OCI-LY1 (cell line): Measurements from ENCODE around the gene IL1RN.

Source experiments
- H2AFZ ChIP-seq: fragments of 200-600 bp; sonication (generic), shearing (Covaris generic); 2 replicates; pipeline ENCODE4 v1.6.0; 2014; ENCODE audit warnings: antibody characterized with exemption, mild to moderate bottlenecking, low read length
- H3F3A ChIP-seq: fragments of 200-600 bp; sonication (generic), shearing (Covaris generic); 2 replicates; pipeline ENCODE4 v1.6.0; 2014; ENCODE audit warnings: mild to moderate bottlenecking, antibody characterized with exemption, low read length, moderate library complexity; ENCODE audit not compliant: insufficient read depth
- H3K27ac ChIP-seq: fragments of 200-600 bp; sonication (generic); 2 replicates; pipeline ENCODE4 v1.5.1; 2014; ENCODE audit warnings: low read length, mixed run types, mild to moderate bottlenecking, low read depth; ENCODE audit not compliant: poor library complexity, severe bottlenecking
- H3K27me3 ChIP-seq: fragments of 200-600 bp; sonication (generic); 2 replicates; pipeline ENCODE4 v1.6.0; 2014; ENCODE audit warnings: antibody characterized with exemption, mild to moderate bottlenecking, low read length, moderate library complexity; ENCODE audit not compliant: insufficient read depth
- H3K36me3 ChIP-seq: fragments of 200-600 bp; sonication (generic); 2 replicates; pipeline ENCODE4 v1.6.1; 2014; ENCODE audit warnings: mild to moderate bottlenecking, antibody characterized with exemption, low read length, moderate library complexity, mixed read lengths; ENCODE audit not compliant: insufficient read depth
- H3K4me1 ChIP-seq: fragments of 200-600 bp; sonication (generic); 2 replicates; pipeline ENCODE4 v1.5.1; 2014; ENCODE audit warnings: mild to moderate bottlenecking, low read length, moderate library complexity; ENCODE audit not compliant: insufficient read depth, severe bottlenecking
- H3K4me2 ChIP-seq: fragments of 200-600 bp; sonication (generic), shearing (Covaris generic); 2 replicates; pipeline ENCODE4 v1.6.1; 2014; ENCODE audit warnings: low read length
- H3K4me3 ChIP-seq: fragments of 200-600 bp; sonication (generic); 2 replicates; pipeline ENCODE4 v1.5.1; 2014; ENCODE audit warnings: low read length, low read depth, mild to moderate bottlenecking, mixed read lengths; ENCODE audit not compliant: poor library complexity, severe bottlenecking
- H3K79me2 ChIP-seq: fragments of 200-600 bp; shearing (Covaris generic); 2 replicates; pipeline ENCODE4 v1.6.1; 2016; ENCODE audit warnings: mixed run types, low read length, mixed read lengths; ENCODE audit not compliant: insufficient read depth
- H3K9ac ChIP-seq: fragments of 200-600 bp; sonication (generic), shearing (Covaris generic); 2 replicates; pipeline ENCODE4 v1.6.1; 2014; ENCODE audit warnings: mild to moderate bottlenecking, low read length, mixed read lengths
- H3K9me2 ChIP-seq: fragments of 200-600 bp; sonication (generic), shearing (Covaris generic); 2 replicates; pipeline ENCODE4 v1.6.1; 2014; ENCODE audit warnings: low read depth, mild to moderate bottlenecking, low read length, mixed read lengths
- H3K9me3 ChIP-seq: fragments of 200-600 bp; shearing (Covaris generic); 2 replicates; pipeline ENCODE4 v1.6.1; 2014; ENCODE audit warnings: low read length, mixed read lengths
- H4K20me1 ChIP-seq: fragments of 200-600 bp; sonication (generic), shearing (Covaris generic); 2 replicates; pipeline ENCODE4 v1.6.0; 2016; ENCODE audit warnings: mild to moderate bottlenecking, low read length; ENCODE audit not compliant: insufficient read depth
- EZH2 ChIP-seq: fragments of 200-600 bp; sonication (generic), shearing (Covaris generic); IDR thresholded peaks from 2 replicates; pipeline ENCODE4 v1.8.0; 2017; ENCODE audit warnings: borderline replicate concordance, mixed run types, mild to moderate bottlenecking, antibody characterized with exemption, low read length, moderate library complexity, mixed read lengths
- TF ChIP-seq, protein P1 (sequence below): fragments of 200-600 bp; sonication (generic), shearing (Covaris generic); IDR thresholded peaks from 2 replicates; pipeline ENCODE4 v1.5.1; 2017; ENCODE audit warnings: mild to moderate bottlenecking, antibody characterized with exemption, low read length, moderate library complexity, mixed read lengths

Gene IL1RN

GRCh38 chr2:113167115-113167932 is 39.9 kb downstream of the IL1RN start:
- H3K27ac ChIP-seq, result no peak overlapping the region
- TF ChIP-seq, protein P1, sequence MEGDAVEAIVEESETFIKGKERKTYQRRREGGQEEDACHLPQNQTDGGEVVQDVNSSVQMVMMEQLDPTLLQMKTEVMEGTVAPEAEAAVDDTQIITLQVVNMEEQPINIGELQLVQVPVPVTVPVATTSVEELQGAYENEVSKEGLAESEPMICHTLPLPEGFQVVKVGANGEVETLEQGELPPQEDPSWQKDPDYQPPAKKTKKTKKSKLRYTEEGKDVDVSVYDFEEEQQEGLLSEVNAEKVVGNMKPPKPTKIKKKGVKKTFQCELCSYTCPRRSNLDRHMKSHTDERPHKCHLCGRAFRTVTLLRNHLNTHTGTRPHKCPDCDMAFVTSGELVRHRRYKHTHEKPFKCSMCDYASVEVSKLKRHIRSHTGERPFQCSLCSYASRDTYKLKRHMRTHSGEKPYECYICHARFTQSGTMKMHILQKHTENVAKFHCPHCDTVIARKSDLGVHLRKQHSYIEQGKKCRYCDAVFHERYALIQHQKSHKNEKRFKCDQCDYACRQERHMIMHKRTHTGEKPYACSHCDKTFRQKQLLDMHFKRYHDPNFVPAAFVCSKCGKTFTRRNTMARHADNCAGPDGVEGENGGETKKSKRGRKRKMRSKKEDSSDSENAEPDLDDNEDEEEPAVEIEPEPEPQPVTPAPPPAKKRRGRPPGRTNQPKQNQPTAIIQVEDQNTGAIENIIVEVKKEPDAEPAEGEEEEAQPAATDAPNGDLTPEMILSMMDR, result no peak
- TF ChIP-seq EZH2, result no peak
- H3K4me1 ChIP-seq, result peaks cover 12% of the 10 kb centered on the region

GRCh38 chr2:113167962-113168340 is 40.6 kb downstream of the IL1RN start:
- no peak overlapping the region for H3K9ac ChIP-seq
- no peak overlapping the region for H3K27ac ChIP-seq
- no peak overlapping the region for H3K4me3 ChIP-seq
- H3K36me3 ChIP-seq, result no peaks in the 10 kb centered on the region
- peaks cover 13% of the 10 kb centered on the region for H3K4me1 ChIP-seq
- no peak overlapping the region for H2AFZ ChIP-seq
- no peaks in the 10 kb centered on the region for H4K20me1 ChIP-seq
- H3K9me2 ChIP-seq, result no peaks in the 10 kb centered on the region
- no peaks in the 10 kb centered on the region for H3K9me3 ChIP-seq
- H3F3A ChIP-seq, result no peaks in the 10 kb centered on the region
- no peaks in the 10 kb centered on the region for H3K79me2 ChIP-seq
- TF ChIP-seq, protein P1, result no peak
- no peak for TF ChIP-seq EZH2
- H3K4me2 ChIP-seq, result no peak overlapping the region
- no peaks in the 10 kb centered on the region for H3K27me3 ChIP-seq

More at GRCh38 chr2:113167115-113167932, 39.9 kb downstream of the IL1RN start:
- Histone ChIP-seq H3K9me3 (no peaks in the 10 kb centered on the region), H3K9me2 (no peaks in the 10 kb centered on the region), H3K9ac (no peak overlapping the region), H3K4me2 (no peak overlapping the region), H3F3A (no peaks in the 10 kb centered on the region), H3K27me3 (no peaks in the 10 kb centered on the region), H3K36me3 (no peaks in the 10 kb centered on the region), H3K4me3 (no peak overlapping the region), H4K20me1 (no peaks in the 10 kb centered on the region), H2AFZ (no peak overlapping the region), H3K79me2 (no peaks in the 10 kb centered on the region)

GRCh38 chr2:113169002-113169530 is 41.7 kb downstream of the IL1RN start:
- no peak overlapping the region for H3K27ac ChIP-seq
- no peak overlapping the region for H3K9ac ChIP-seq
- no peak overlapping the region for H2AFZ ChIP-seq
- peaks cover 22% of the 10 kb centered on the region for H3K4me1 ChIP-seq
- H3K79me2 ChIP-seq, result no peaks in the 10 kb centered on the region; the same call in 1 of the 2 replicates
- H3K27me3 ChIP-seq, result no peaks in the 10 kb centered on the region
- H3K4me2 ChIP-seq, result no peak overlapping the region
- H3F3A ChIP-seq, result no peaks in the 10 kb centered on the region
- no peaks in the 10 kb centered on the region for H3K9me3 ChIP-seq
- H4K20me1 ChIP-seq, result no peaks in the 10 kb centered on the region
- no peaks in the 10 kb centered on the region for H3K36me3 ChIP-seq
- no peaks in the 10 kb centered on the region for H3K9me2 ChIP-seq
- no peak overlapping the region for H3K4me3 ChIP-seq
- TF ChIP-seq EZH2, result no peak
- TF ChIP-seq, protein P1, result no peak
